GM04503 (cell line): ENCODE measurements around the gene PROSER3.
A peak's percentile ranks its signal among the peaks of the same experiment; 100 is the strongest.

Experiments used
- DNase-seq: peaks from one replicate; pipeline ENCODE4 v3.0.0-alpha.2; 2012; ENCODE audit warnings: low read depth

The PROSER3 gene

GRCh38 chr19:35739275-35740107 is 18.5 kb upstream of the PROSER3 start:
- no peak for DNase-seq

- no peak for DNase-seq
Observed at GRCh38 chr19:35740108-35740422, 17.9 kb upstream of the PROSER3 start.

- DNase-seq, result peak; percentile 77
Observed at GRCh38 chr19:35740423-35741202, 17.4 kb upstream of the PROSER3 start.

- no peak for DNase-seq
Observed at GRCh38 chr19:35741203-35741515, 16.8 kb upstream of the PROSER3 start.

- no peak for DNase-seq
Observed at GRCh38 chr19:35742121-35742724, 15.8 kb upstream of the PROSER3 start, which contains the start of gene IGFLR1. Gene IGFLR1, minus strand, starts transcription at chr19:35742452. Its CDS starts 1,272 bp downstream, at chr19:35741180.

GRCh38 chr19:35743640-35744429 is 14.1 kb upstream of the PROSER3 start:
- no peak for DNase-seq

- DNase-seq, result peak; percentile 73
Observed at GRCh38 chr19:35744430-35745327, 13.3 kb upstream of the PROSER3 start.

- DNase-seq, result peak; percentile 93
Observed at GRCh38 chr19:35745328-35746086, 12.5 kb upstream of the PROSER3 start, which contains the start of the genes PSENEN and U2AF1L4. Gene PSENEN, plus strand, starts transcription at chr19:35745651. Its CDS starts 280 bp downstream, at chr19:35745931. Gene U2AF1L4, minus strand, starts transcription at chr19:35745418. Its CDS starts 27 bp downstream, at chr19:35745391.

- DNase-seq, result no peak
Observed at GRCh38 chr19:35746087-35746462, 11.9 kb upstream of the PROSER3 start.

GRCh38 chr19:35746531-35746930 is 11.4 kb upstream of the PROSER3 start:
- no peak for DNase-seq

- peak; percentile 97 for DNase-seq
Observed at GRCh38 chr19:35748106-35749020, 9.6 kb upstream of the PROSER3 start, which contains the start of gene LIN37. Gene LIN37, plus strand, starts transcription at chr19:35748576. Its CDS starts 149 bp downstream, at chr19:35748725.

- DNase-seq, result no peak
Observed at GRCh38 chr19:35750167-35750566, 7.8 kb upstream of the PROSER3 start.

- DNase-seq, result no peak
Observed at GRCh38 chr19:35751839-35752745, 5.9 kb upstream of the PROSER3 start.

- no peak for DNase-seq
Observed at GRCh38 chr19:35752746-35753350, 5.1 kb upstream of the PROSER3 start.

- DNase-seq, result no peak
Observed at GRCh38 chr19:35753634-35754369, 4.2 kb upstream of the PROSER3 start.

- DNase-seq, result no peak
Observed at GRCh38 chr19:35754370-35755130, 3.4 kb upstream of the PROSER3 start.
